ENCODE measurements around the gene POLE.

Gene POLE

GRCh38 chr12:132593521-132593920 is 93.6 kb downstream of the POLE start:
- no peak for DNase-seq

GRCh38 chr12:132593071-132593470 is 94.1 kb downstream of the POLE start:
- no peak for DNase-seq

DNA sequence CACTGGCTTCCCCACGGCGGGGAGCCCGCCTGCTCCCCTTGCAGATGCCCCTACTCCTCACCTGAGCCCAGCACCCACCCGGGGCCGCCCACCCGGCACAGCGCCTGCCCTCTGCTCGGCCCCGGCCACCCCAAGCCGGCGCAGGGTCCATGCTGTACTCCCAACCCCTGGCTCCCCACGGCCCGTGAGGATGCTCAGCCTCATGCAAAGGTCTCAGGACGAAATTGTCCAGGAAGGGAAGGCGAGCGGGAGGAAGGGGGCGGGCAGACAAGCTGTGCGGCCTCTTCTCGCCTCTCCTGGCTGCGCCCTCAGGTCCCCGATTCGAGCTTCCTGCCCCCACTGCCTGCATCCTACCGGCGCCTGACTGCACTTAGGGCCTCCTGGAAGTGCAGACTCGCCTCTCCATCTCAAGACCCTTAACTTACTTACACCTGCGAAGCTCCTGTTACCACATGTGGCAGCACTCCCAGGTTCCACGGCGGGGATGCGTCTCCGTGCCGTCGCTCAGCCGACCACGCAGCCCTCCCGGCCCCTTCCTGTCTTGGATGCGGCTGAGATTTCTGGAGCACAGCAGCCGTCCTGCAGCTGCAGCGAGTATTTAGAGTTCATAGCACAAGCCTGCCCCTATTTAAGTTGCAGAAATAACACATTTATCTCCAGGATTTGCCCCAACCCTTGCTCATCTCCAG is 94.7 kb downstream of the POLE start:
- no peak for DNase-seq

GRCh38 chr12:132591107-132591935 is 95.8 kb downstream of the POLE start:
- no peak for DNase-seq

GRCh38 chr12:132588821-132589669 is 98.1 kb downstream of the POLE start:
- no peak for DNase-seq

DNA sequence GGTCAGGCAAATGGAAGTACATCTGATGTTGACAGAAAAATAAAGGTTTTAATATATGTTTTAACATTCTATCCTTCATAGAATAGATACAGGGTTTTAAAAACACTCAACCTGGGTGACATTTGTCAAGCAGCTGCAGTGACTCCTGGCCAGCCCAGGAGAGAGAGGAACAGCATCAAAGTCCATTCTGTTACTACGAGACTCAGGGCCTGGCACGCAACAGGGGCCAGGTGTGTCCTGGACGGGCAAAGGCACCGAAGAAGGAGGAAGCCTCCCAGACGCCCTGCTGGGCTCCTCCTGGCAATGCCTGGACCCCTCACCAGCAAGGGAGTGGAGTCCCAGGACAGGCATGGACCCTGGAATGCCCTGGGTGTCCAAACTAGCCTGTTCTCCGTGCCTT is 98.8 kb downstream of the POLE start:
- DNase-seq = no peak

DNA sequence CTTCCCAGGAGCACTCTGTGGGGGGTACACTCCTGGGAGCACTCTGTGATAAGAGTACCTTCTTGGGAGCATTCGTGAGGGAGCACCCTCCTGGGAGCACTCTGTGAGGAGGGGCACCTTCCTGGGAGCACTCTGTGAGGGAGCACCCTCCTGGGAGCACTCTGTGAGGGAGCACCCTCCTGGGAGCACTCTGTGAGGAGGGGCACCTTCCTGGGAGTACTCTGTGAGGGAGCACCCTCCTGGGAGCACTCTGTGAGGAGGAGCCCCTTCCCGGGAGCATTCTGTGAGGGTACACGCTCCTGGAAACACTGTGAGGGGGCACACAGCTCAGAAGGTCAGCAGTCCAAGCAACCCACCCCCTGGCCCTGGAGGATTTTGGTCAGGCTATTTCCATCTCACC is 99.4 kb downstream of the POLE start:
- DNase-seq = no peak

DNA sequence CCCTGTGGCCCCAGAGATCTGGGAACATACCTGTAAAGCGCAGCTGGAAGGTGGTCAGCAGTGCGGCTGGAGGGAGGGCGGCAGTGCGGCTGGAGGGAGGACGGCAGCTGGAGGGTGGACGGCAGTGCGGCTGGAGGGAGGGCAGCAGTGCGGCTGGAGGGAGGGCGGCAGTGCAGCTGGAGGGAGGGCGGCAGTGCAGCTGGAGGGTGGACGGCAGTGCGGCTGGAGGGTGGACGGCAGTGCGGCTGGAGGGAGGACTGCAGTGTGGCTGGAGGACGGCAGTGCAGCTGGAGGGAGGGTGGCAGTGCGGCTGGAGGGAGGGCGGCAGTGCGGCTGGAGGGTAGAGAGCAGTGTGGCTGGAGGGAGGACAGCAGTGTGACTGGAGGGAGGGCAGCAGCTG is 100.2 kb downstream of the POLE start:
- DNase-seq = no peak

- no peak for DNase-seq
Observed at GRCh38 chr12:132585177-132585576, 102.0 kb downstream of the POLE start.

GRCh38 chr12:132584429-132584828 is 102.7 kb downstream of the POLE start:
- DNase-seq = no peak

GRCh38 chr12:132583736-132584135 is 103.4 kb downstream of the POLE start:
- no peak for DNase-seq

GRCh38 chr12:132583411-132583710 is 103.8 kb downstream of the POLE start:
- DNase-seq = no peak

DNA sequence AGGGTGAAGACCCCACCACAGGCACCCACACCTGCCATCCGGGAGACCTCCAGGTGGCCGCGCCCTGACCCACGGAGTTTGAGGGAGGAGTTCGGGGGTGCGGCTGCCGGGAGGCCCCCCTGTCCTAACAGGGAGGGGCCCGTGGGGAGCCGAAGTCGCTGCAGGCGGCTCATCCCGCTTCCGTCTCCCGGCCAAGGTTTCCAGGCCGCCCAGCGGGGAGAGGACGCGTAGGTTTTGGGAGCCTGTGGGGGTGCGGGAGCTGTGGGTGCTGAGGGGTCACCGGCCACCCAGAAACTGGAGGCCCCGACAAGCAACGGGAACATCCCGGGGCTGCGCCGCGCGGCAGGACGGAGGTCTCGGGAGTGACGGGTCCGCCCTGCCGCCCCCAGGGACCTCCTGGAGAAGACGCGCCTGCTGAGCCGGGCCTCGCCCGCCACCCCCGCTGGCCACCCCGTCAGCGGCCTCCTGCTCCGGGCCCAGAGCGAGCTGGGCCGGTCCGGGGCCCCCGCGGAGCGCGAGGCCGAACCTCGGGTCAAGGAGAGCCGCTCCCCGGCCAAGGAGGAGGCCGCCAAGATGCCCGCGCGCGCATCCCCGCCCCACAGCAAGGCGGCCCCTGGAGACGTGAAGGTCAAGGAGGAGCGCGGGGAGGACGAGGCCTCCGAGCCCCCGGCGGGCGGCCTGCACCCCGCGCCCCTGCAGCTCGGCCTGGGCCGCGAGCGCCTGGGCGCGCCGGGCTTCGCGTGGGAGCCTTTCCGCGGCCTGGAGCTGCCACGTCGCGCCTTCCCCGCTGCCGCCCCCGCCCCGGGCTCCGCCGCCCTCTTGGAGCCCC is 104.3 kb downstream of the POLE start:
- DNase-seq = no peak

DNA sequence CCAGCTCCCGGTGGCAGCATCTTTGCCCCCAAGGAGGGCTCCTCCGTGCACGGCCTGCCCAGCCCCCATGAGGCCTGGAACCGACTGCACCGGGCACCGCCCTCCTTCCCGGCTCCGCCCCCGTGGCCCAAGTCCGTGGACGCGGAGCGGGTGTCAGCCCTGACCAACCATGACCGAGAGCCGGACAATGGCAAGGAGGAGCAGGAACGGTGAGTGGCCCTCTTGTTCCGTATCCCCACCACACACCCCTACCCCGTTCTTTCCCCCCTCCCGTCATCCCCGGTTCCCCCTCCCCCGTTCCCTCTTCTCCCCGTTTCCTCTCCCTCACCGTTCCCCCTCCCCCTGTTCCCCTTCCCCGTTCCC is 105.1 kb downstream of the POLE start:
- no peak for DNase-seq

DNA sequence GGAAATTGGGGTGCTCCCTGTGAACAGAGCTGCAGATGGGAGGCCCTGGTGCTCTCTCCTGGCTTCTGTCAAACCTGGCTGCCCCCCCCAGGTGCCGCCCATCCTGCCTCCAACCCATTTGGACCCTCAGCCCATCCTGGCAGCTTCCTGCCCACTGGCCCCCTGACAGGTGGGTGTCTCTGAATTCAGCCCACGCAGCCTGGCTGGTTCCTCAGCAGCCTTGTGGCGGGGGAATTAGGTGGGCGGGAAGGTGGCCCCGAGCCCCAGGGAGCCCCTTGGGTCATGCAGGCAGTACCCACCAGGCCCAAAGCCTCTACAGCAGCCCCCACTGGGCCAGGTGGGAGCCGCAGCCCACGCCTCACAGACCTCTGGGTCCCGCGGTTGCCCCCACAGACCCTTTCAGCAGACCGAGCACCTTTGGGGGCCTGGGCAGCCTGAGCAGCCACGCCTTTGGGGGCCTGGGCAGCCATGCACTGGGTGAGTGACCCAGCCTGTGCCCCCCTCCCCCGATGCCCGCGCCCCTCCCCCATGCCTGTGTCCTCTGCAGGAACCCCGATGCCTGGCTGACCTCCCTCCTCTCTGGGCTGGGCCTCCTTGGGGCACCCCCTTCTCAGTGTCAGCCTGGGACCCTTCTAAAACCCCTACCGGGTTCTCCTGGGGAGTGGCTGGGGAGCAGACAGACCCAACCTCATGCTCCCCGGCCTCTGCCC is 105.6 kb downstream of the POLE start:
- no peak for DNase-seq

DNA sequence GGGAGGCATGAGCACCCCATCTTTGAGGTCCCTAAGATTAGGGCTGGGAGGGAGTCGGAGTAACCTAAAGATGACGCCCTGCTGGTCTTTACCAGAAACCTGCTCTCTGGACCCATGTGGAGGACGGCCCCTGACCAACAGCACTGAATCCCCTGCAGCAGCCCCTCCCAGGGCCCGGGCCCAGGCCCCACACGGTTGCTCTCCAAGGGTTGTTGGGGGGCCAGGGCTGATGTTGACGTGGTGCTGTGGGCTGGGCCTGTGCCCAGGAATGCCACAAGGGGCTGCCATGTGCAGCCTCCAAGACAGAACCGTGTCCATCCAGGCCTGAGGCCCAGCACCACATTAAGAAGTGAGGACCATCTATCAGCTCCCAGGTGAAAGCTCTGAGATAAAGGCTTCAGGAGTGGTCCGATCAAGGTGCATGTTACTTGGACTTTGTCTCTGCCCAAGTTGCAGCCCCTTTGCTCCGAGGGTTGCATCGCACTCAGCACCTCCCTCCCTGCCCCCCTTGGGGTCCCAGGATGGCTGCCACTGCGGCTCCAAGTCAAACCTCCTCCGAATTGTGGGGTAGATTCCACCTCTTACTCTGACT is 106.3 kb downstream of the POLE start:
- DNase-seq = no peak

DNA sequence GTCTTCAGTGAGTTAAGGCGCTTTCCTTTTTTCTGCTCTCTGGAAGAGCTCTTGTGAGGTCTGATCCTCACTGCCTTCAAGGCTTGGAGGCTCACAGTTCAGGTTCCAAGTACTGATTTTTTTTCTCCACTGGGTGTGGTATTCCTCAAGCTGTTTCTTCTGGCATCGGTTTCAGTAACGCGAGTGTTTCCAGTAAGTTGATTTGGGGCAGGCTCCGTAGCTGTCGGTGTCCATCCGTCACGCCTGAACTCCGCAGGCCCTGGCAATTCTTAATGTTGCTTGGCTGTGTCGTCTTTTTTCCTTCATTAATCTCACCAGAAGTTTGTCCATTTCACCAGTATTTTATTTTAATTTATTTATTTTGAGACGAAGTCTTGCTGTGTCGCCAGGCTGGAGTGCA is 107.4 kb downstream of the POLE start:
- DNase-seq = no peak

- DNase-seq = no peak
Observed at GRCh38 chr12:132578826-132579225, 108.3 kb downstream of the POLE start.

DNA sequence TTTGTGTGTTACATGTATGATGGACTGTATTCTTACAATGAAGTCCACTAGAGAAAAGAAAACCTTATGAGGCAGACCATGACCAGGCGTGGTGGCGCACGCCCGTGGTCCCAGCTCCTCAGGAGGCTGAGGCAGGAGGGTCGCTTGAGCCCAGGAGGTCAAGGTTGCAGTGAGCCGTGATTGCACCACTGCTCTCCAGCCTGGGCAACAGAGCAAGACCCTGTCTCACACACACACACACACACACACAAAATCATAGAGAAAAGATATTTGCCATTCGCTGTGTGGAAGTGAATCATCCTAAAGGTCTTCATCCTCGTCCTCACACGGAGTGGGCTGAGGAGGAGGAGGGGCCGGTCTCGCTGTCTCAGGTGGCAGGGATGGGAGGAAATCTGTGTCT is 109.0 kb downstream of the POLE start:
- no peak for DNase-seq

DNA sequence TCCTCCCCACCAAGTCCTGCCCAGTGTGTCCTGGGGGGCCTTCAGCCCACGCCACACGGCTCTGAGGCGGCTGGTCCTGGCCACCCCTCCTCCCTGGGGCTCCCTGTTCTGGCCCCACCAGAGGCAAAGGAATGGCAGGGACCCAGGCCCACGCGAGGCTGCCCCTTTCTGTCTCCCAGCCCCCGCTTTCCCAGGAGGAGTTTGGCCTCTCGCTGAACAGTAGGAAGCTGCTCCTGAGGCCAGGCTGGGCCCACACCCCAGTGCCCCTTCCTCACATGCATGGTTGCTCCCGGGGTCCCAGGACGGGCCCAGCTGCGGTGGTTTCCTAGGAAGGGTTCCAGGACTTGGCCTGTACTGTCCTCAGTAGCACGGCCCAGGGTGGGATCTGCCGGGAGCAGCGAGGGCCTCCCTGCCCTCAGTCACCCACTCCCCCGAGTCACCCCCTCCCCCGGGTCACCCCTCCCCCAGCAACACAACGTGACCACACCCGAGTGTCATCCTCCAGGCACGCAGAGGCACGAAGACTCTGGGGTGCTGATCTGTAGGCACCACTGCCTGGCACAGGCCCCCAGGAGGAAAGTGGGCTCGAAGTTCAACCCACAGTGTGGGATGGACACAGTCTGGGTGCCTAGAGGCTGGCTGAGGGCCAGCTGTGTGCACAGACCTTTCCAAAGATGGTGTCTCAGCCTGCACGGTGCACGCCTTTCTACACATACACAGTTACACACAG is 109.8 kb downstream of the POLE start:
- DNase-seq = no peak

DNA sequence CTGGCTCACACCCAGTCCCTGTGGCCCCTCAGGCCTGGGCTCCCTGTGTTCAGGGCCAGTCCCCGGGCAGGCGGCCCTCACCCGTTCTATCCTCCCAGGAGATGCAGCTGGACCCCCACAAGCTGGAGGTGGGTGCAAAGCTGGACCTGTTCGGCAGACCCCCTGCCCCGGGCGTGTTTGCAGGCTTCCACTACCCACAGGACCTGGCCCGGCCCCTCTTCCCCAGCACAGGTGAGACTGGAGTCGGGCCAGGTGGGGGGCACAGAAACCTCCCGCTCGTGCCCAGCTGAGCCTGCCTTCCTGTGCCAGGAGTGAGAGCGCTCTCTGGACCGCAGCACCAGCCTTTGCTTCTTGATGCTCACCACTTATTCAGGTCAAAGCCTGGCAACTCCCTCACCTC is 110.4 kb downstream of the POLE start:
- DNase-seq = no peak
